ENCODE results near the gene PLA2G4A. TPM values are rescaled to one million over a fixed set of nuclear protein-coding genes. Genes with fewer than 3 reads are reported as not detected.

PLA2G4A gene
- polyA plus RNA-seq, 1 donor (not counting 4 experiments of a cell fraction or from before 2014, with no cell fraction given) = 29.2 TPM

DNA sequence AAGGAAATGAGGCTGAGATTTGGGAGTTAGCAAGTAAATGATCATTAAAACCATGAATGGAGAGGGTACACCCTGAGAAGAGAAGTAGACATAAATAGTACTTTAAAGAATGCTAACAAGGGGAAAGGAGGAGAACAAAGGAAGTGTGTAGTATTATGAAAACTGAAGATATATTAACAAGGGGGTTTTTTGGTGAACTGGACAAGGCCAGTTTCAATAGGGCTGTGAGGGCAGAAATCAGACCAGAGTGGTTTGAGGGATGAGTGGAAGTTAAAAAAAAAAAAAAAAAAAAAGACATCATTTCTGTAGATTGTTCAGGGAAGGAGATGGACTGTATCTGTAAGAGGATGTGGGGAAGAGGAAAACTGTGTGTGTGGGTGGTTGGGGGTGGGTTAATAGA lies 137.1 kb downstream of the PLA2G4A start:
- dilution Hi-C loops (cut with MboI; ENCODE audit: extremely low pct_ligation_motif_present, low sequenced_read_pairs) = no loop called here
- Histone ChIP-seq H3K4me3 (ENCODE audit: control insufficient read depth in 2 of 3, extremely low read depth in 1 of 3, insufficient read depth in 2 of 3, low read depth in 1 of 3, low read length in 3 of 3) (no peak overlapping the region), H3K79me2 (ENCODE audit: control insufficient read depth, insufficient read depth, low read length) (no peaks in the 10 kb centered on the region), H3K9me3 (ENCODE audit: control insufficient read depth, low read depth, low read length) (no peaks in the 10 kb centered on the region), H3K27ac (ENCODE audit: control insufficient read depth, insufficient read depth, low read length) (no peak overlapping the region), H3K4me2 (ENCODE audit: control insufficient read depth, extremely low read depth, insufficient read depth, low read depth, low read length) (no peak overlapping the region), H4K20me1 (ENCODE audit: control insufficient read depth, extremely low read depth, insufficient read depth, low read length) (no peaks in the 10 kb centered on the region), H3K36me3 (ENCODE audit: control insufficient read depth in 2 of 2, extremely low read depth in 1 of 2, insufficient read depth in 2 of 2, low read length in 2 of 2) (no peaks in the 10 kb centered on the region), H3K9me1 (ENCODE audit: control insufficient read depth, extremely low read depth, insufficient read depth, low read length) (no peaks in the 10 kb centered on the region), H3K4me1 (ENCODE audit: control insufficient read depth, extremely low read depth, insufficient read depth, low read length) (peaks cover 9% of the 10 kb centered on the region), H3K9ac (ENCODE audit: control insufficient read depth, extremely low read depth, insufficient read depth, low read length) (no peak overlapping the region), H2AFZ (ENCODE audit: control insufficient read depth, low read length) (no peak overlapping the region), H3K27me3 (ENCODE audit: control insufficient read depth, extremely low read depth, insufficient read depth, low read length) (no peaks in the 10 kb centered on the region)
- no peak for TF ChIP-seq EZH2 (IDR thresholded peaks at IDR 0.05; ENCODE audit: low read length)
- TF ChIP-seq, protein P1, sequence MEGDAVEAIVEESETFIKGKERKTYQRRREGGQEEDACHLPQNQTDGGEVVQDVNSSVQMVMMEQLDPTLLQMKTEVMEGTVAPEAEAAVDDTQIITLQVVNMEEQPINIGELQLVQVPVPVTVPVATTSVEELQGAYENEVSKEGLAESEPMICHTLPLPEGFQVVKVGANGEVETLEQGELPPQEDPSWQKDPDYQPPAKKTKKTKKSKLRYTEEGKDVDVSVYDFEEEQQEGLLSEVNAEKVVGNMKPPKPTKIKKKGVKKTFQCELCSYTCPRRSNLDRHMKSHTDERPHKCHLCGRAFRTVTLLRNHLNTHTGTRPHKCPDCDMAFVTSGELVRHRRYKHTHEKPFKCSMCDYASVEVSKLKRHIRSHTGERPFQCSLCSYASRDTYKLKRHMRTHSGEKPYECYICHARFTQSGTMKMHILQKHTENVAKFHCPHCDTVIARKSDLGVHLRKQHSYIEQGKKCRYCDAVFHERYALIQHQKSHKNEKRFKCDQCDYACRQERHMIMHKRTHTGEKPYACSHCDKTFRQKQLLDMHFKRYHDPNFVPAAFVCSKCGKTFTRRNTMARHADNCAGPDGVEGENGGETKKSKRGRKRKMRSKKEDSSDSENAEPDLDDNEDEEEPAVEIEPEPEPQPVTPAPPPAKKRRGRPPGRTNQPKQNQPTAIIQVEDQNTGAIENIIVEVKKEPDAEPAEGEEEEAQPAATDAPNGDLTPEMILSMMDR (optimal IDR thresholded peaks at IDR 0.05 in 1 of 3, IDR thresholded peaks at IDR 0.05 in 1 of 3, conservative IDR thresholded peaks at IDR 0.05 in 1 of 3; ENCODE audit: extremely low read depth in 1 of 3, insufficient read depth in 2 of 3, low read length in 3 of 3) = no peak
- FAIRE-seq (no peak), DNase-seq (ENCODE audit: low read depth, low spot score) (no peak)

DNA sequence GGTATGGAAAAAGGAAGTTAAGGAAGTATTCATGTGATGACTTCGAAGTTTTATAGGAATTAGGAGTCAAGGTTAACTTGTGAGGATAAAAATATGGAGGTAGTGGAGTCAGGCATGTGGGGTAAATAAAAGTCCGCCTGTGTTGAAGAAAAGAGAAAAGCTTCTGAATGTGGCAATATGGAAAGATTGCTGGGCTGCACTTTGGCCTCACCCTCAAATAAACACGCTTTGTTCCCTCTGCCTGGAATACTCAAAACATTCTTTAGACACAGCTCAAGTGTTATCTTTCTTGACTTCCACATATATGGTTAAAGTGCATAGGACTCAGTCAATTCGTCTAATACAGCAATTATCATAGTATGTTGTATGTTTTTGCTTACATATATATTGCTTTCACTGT lies 137.7 kb downstream of the PLA2G4A start:
- Histone ChIP-seq H2AFZ (ENCODE audit: control insufficient read depth, low read length) (no peak overlapping the region), H4K20me1 (ENCODE audit: control insufficient read depth, extremely low read depth, insufficient read depth, low read length) (no peaks in the 10 kb centered on the region), H3K36me3 (ENCODE audit: control insufficient read depth in 2 of 2, extremely low read depth in 1 of 2, insufficient read depth in 2 of 2, low read length in 2 of 2) (no peaks in the 10 kb centered on the region), H3K4me3 (ENCODE audit: control insufficient read depth in 2 of 3, extremely low read depth in 1 of 3, insufficient read depth in 2 of 3, low read depth in 1 of 3, low read length in 3 of 3) (no peak overlapping the region), H3K4me2 (ENCODE audit: control insufficient read depth, extremely low read depth, insufficient read depth, low read depth, low read length) (no peak overlapping the region), H3K27me3 (ENCODE audit: control insufficient read depth, extremely low read depth, insufficient read depth, low read length) (no peaks in the 10 kb centered on the region), H3K79me2 (ENCODE audit: control insufficient read depth, insufficient read depth, low read length) (no peaks in the 10 kb centered on the region), H3K9ac (ENCODE audit: control insufficient read depth, extremely low read depth, insufficient read depth, low read length) (no peak overlapping the region), H3K9me3 (ENCODE audit: control insufficient read depth, low read depth, low read length) (no peaks in the 10 kb centered on the region), H3K9me1 (ENCODE audit: control insufficient read depth, extremely low read depth, insufficient read depth, low read length) (no peaks in the 10 kb centered on the region), H3K4me1 (ENCODE audit: control insufficient read depth, extremely low read depth, insufficient read depth, low read length) (peaks cover 9% of the 10 kb centered on the region), H3K27ac (ENCODE audit: control insufficient read depth, insufficient read depth, low read length) (no peak overlapping the region)
- DNase-seq (ENCODE audit: low read depth, low spot score) = no peak
- TF ChIP-seq EZH2 (IDR thresholded peaks at IDR 0.05; ENCODE audit: low read length) = no peak
- TF ChIP-seq, protein P1 (optimal IDR thresholded peaks at IDR 0.05 in 1 of 3, IDR thresholded peaks at IDR 0.05 in 1 of 3, conservative IDR thresholded peaks at IDR 0.05 in 1 of 3; ENCODE audit: extremely low read depth in 1 of 3, insufficient read depth in 2 of 3, low read length in 3 of 3) = no peak
- no peak for FAIRE-seq
- dilution Hi-C loops (cut with MboI; ENCODE audit: extremely low pct_ligation_motif_present, low sequenced_read_pairs) = no loop called here

Data from keratinocyte (primary cell).